GM23338 (cell line): ENCODE data around the gene PTPN21. TPM values are rescaled to one million over a fixed set of nuclear protein-coding genes. Genes with fewer than 3 reads are reported as not detected.

Experiments
- ATAC-seq: fragments of 200-7000 bp; cut with Tn5 transposase; 3 replicates; pipeline ENCODE4 v1.9.1; 2020
- DNase-seq: peaks from one replicate; pipeline ENCODE4 v3.0.0-alpha.2; 2015; ENCODE audit warnings: low spot score
- H2AFZ ChIP-seq: fragments of 200-600 bp; sonication (generic); 2 replicates; pipeline ENCODE4 v1.8.0; 2016; ENCODE audit warnings: antibody characterized with exemption, mild to moderate bottlenecking, moderate library complexity
- H3F3A ChIP-seq: fragments of 200-600 bp; sonication (generic); replicated peaks from 2 replicates; pipeline ENCODE4 v1.8.0; 2017; ENCODE audit warnings: antibody characterized with exemption, mixed run types, low read depth
- H3K27ac ChIP-seq: fragments of 200-600 bp; sonication (generic); 2 replicates; pipeline ENCODE4 v1.6.1; 2016; ENCODE audit warnings: low read depth
- H3K27me3 ChIP-seq: fragments of 200-600 bp; sonication (generic); 2 replicates; pipeline ENCODE4 v1.8.0; 2016; ENCODE audit warnings: mild to moderate bottlenecking, mixed run types, moderate library complexity; ENCODE audit not compliant: insufficient read depth
- H3K36me3 ChIP-seq: fragments of 200-600 bp; sonication (generic); 2 replicates; pipeline ENCODE4 v1.8.0; 2016; ENCODE audit warnings: mild to moderate bottlenecking; ENCODE audit not compliant: insufficient read depth
- H3K4me1 ChIP-seq: fragments of 200-600 bp; sonication (generic); 2 replicates; pipeline ENCODE4 v1.8.0; 2016; ENCODE audit warnings: mild to moderate bottlenecking, moderate library complexity; ENCODE audit not compliant: insufficient read depth
- H3K4me2 ChIP-seq: fragments of 200-600 bp; sonication (generic); 2 replicates; pipeline ENCODE4 v1.7.1; 2017; ENCODE audit warnings: mixed run types
- H3K4me3 ChIP-seq: fragments of 200-600 bp; sonication (generic); 2 replicates; pipeline ENCODE4 v1.6.1; 2016; ENCODE audit warnings: mixed run types
- H3K79me2 ChIP-seq: fragments of 200-600 bp; sonication (generic); replicated peaks from 2 replicates; pipeline ENCODE4 v1.8.0; 2017; ENCODE audit warnings: mild to moderate bottlenecking; ENCODE audit not compliant: insufficient read depth
- H3K9me2 ChIP-seq: fragments of 200-600 bp; sonication (generic); 2 replicates; pipeline ENCODE4 v1.8.0; 2017; ENCODE audit not compliant: insufficient read depth
- H4K20me1 ChIP-seq: fragments of 200-600 bp; sonication (generic); replicated peaks from 2 replicates; pipeline ENCODE4 v1.8.0; 2017; ENCODE audit warnings: mild to moderate bottlenecking; ENCODE audit not compliant: insufficient read depth
- H3K27ac Mint-ChIP-seq: 2 replicates; pipeline ENCODE4 v1.8.0; 2020; ENCODE audit warnings: inconsistent platforms, mild to moderate bottlenecking, moderate library complexity, mixed read lengths
- H3K27me3 Mint-ChIP-seq: 3 replicates; pipeline ENCODE4 v1.8.0; 2022; ENCODE audit warnings: low read depth, mild to moderate bottlenecking, moderate library complexity, mixed read lengths, inconsistent platforms; ENCODE audit not compliant: insufficient read depth, poor library complexity
- H3K36me3 Mint-ChIP-seq: 3 replicates; pipeline ENCODE4 v1.8.0; 2021; ENCODE audit warnings: low read depth, mild to moderate bottlenecking, inconsistent platforms, moderate library complexity, mixed read lengths
- H3K4me1 Mint-ChIP-seq: 3 replicates; pipeline ENCODE4 v1.8.0; 2020; ENCODE audit warnings: mild to moderate bottlenecking, inconsistent platforms, mixed read lengths
- H3K4me3 Mint-ChIP-seq: 3 replicates; pipeline ENCODE4 v1.8.0; 2021; ENCODE audit warnings: moderate library complexity, mild to moderate bottlenecking, inconsistent platforms, mixed read lengths
- H3K9me3 Mint-ChIP-seq: 3 replicates; pipeline ENCODE4 v1.8.0; 2020; ENCODE audit warnings: moderate library complexity, mild to moderate bottlenecking, inconsistent platforms, mixed read lengths
- EZH2 ChIP-seq: fragments of 200-600 bp; sonication (generic); IDR thresholded peaks from one replicate; pipeline ENCODE4 v1.8.0; 2017; ENCODE audit warnings: antibody characterized with exemption, mild to moderate bottlenecking, low read depth; ENCODE audit not compliant: unreplicated experiment
- EZH2phosphoT487 ChIP-seq: fragments of 200-600 bp; sonication (generic); IDR thresholded peaks from one replicate; pipeline ENCODE4 v1.8.1; 2018; ENCODE audit warnings: antibody characterized with exemption; ENCODE audit not compliant: unreplicated experiment
- JUNB ChIP-seq: IDR thresholded peaks from one replicate; pipeline ENCODE4 v1.6.1; 2016; ENCODE audit warnings: antibody characterized with exemption; ENCODE audit not compliant: unreplicated experiment
- POLR2AphosphoS5 ChIP-seq: IDR thresholded peaks from 2 replicates; pipeline ENCODE4 v1.6.1; 2016; ENCODE audit warnings: antibody characterized with exemption, low read depth
- REST ChIP-seq: IDR thresholded peaks from one replicate; pipeline ENCODE4 v1.6.1; 2018; ENCODE audit warnings: antibody characterized with exemption; ENCODE audit not compliant: unreplicated experiment
- STAT1 ChIP-seq: IDR thresholded peaks from one replicate; pipeline ENCODE4 v1.6.1; 2016; ENCODE audit warnings: antibody characterized with exemption; ENCODE audit not compliant: unreplicated experiment
- ZNF114 ChIP-seq: fragments of 250-450 bp; sonication (Bioruptor Pico); IDR thresholded peaks from 2 replicates; pipeline ENCODE4 v1.5.0; 2020; ENCODE audit warnings: mild to moderate bottlenecking, moderate library complexity
- polyA plus RNA-seq: library from polyadenylated mRNA; unstranded; fragments of >200 nt; fragmentation: Nextera tagmentation; extraction: Ambion mirVana; gene quantifications from 2 replicates; pipeline ENCODE4 v1.2.1, GENCODE V29; 2016
- total RNA-seq: library from RNA; depleted of rRNA; stranded (reverse); fragments of >200 nt; shearing (Covaris generic); gene quantifications from 2 replicates; pipeline ENCODE4 v1.2.3, GENCODE V29; 2014
- TF ChIP-seq, protein P1 (sequence below), 2 experiments: fragments of 200-600 bp in 1 of 2; sonication (generic) in 1 of 2; conservative IDR thresholded peaks; 2 replicates each; pipeline versions ENCODE4 v1.5.1 to v1.6.1; 2016 to 2017; ENCODE audit warnings: antibody characterized with exemption in 2 of 2, low read depth in 2 of 2, mild to moderate bottlenecking in 2 of 2, moderate library complexity in 1 of 2

The PTPN21 gene
- total and polyA plus RNA-seq, 2 experiments from 2014 or later: 2.7 to 5.6 TPM

GRCh38 chr14:88518592-88519512 lies 36.0 kb downstream of the PTPN21 start (continued):
- TF ChIP-seq, protein P1, sequence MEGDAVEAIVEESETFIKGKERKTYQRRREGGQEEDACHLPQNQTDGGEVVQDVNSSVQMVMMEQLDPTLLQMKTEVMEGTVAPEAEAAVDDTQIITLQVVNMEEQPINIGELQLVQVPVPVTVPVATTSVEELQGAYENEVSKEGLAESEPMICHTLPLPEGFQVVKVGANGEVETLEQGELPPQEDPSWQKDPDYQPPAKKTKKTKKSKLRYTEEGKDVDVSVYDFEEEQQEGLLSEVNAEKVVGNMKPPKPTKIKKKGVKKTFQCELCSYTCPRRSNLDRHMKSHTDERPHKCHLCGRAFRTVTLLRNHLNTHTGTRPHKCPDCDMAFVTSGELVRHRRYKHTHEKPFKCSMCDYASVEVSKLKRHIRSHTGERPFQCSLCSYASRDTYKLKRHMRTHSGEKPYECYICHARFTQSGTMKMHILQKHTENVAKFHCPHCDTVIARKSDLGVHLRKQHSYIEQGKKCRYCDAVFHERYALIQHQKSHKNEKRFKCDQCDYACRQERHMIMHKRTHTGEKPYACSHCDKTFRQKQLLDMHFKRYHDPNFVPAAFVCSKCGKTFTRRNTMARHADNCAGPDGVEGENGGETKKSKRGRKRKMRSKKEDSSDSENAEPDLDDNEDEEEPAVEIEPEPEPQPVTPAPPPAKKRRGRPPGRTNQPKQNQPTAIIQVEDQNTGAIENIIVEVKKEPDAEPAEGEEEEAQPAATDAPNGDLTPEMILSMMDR (conservative IDR thresholded peaks at IDR 0.05; ENCODE audit: low read depth in 2 of 2): no peak
- TF ChIP-seq REST: no peak

DNA sequence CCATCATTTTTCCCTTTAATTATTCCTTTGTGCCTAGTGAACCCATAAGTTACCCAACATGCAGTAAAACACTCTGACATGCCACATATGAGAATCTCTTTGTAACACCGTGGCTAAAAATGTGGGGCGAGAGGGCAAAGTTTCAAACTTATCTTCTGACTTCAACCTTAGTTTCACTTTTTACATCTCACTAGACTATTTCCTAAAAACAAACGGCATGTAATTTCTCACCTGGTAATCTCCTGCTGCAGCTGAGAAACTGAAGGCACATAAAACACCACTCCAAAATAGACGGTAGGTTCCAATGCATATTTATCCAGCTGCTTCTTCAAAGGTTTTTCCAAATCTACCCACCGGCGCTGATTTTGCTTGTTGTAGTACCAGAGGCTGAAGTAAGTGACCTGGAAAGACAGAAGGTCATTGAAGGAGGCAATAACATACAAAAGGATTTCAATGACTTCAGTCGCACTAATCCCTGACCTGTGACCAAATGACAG lies 37.9 kb downstream of the PTPN21 start:
- Histone ChIP-seq H3K4me2 (no peak overlapping the region), H3K27ac (no peak overlapping the region; the same call in 1 of the 2 replicates), H2AFZ (no peak overlapping the region), H3K79me2 (0 out of 2 replicates have a peak, but pooled peaks cover 2% of the 10 kb centered on the region), H3K9me2 (no peaks in the 10 kb centered on the region), H4K20me1 (peaks cover 3% of the 10 kb centered on the region), H3K27me3 (no peaks in the 10 kb centered on the region), H3K4me3 (no peak overlapping the region), H3K4me1 (no peaks in the 10 kb centered on the region), H3K36me3 (no peaks in the 10 kb centered on the region), H3F3A (no peaks in the 10 kb centered on the region)
- no peaks in the 10 kb centered on the region for H3K9me3 Mint-ChIP-seq
- peaks cover 1% of the 10 kb centered on the region for H3K27me3 Mint-ChIP-seq
- ATAC-seq: no peak
- TF ChIP-seq ZNF114 (CRISPR knock-in tag) (no peak), EZH2 (no peak), REST (no peak), JUNB (no peak), STAT1 (no peak), EZH2phosphoT487 (no peak), POLR2AphosphoS5 (no peak)
- TF ChIP-seq, protein P1 (conservative IDR thresholded peaks at IDR 0.05; ENCODE audit: low read depth in 2 of 2): no peak
- DNase-seq: no peak
- no peaks in the 10 kb centered on the region for H3K4me1 Mint-ChIP-seq
- H3K36me3 Mint-ChIP-seq: no peaks in the 10 kb centered on the region
- H3K4me3 Mint-ChIP-seq: no peak overlapping the region
- H3K27ac Mint-ChIP-seq: no peak overlapping the region
